Activated naive CD4-positive, alpha-beta T cell treated with Interleukin-2 at 50 U/mL for 16 hours (primary cell): ENCODE results near the gene TRIM52.

Experiments used
- DNase-seq: peaks from one replicate; pipeline ENCODE4 v3.0.0-alpha.2; 2020

TRIM52 gene

DNA sequence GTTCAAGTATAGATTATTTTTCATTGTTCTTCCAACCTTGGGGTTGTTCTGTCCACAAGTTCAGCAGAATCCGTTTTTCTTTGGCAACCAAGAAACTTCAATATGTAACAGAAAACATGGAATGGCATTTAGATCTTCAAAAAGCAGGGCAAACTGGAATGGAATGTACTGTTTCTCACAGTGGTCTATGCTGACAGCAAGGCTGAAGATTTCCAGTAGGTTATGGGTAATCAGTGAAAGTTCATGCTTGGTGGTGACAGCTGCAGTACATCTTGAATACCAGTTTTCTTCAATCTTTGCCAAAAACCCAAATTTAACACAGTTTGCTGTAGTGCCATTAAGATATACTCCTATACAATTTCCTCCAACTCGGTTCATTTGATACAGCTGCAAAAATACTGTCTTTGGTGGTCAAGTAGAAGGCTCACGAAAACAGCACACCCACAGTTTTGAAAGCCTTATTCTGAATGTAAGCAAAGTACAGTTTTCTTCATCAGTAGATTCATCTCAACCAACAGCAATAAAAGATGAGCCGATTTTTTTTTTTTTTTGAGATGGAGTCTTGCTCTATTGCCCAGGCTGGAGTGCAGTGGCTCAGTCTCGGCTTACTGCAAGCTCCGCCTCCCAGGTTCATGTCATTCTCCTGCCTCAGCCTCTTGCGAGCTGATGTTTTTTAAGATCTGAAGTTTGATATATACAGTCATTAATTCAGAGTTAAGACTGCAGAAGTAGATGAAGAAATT is 4.9 kb downstream of the TRIM52 start:
- DNase-seq, result no peak

DNA sequence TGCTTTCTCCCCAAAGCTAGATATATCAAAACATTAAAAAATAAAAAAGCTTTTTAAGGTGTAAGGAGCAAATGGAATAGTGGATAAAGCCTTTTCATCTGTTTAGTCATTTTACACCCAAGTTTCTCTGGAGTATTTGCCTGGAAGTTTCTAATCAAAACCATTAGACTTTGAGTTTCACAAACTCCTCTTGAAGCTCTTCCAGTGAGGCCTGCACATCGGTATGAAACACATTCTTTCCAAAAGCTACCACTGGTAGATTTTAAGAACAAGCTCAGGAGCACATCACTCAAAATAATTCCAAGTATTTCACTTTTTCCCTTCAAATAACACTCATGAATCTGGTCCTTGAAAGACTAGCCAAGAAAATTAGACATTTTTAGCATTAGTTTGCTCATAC is 5.7 kb downstream of the TRIM52 start:
- no peak for DNase-seq

DNA sequence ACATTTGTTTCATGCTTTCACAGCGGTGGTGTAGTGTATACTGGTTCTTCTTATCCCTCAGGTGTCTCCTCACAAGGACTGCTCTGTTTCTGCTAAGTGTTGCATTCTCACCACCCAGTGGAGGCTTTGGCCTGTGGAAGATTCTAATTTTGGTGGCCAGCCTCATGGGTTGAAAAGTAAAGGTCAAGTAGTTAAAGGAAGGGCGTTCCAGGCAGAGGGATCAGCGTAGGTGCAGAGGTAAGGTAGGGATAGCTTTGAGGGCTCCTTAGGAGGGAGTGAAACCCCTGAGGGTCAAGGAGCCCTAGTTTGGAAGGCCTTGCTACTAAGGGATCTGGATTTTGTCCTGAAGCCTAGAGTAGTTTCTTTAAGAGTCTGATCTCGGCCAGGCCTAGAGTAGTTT is 12.7 kb downstream of the TRIM52 start:
- DNase-seq, result no peak

DNA sequence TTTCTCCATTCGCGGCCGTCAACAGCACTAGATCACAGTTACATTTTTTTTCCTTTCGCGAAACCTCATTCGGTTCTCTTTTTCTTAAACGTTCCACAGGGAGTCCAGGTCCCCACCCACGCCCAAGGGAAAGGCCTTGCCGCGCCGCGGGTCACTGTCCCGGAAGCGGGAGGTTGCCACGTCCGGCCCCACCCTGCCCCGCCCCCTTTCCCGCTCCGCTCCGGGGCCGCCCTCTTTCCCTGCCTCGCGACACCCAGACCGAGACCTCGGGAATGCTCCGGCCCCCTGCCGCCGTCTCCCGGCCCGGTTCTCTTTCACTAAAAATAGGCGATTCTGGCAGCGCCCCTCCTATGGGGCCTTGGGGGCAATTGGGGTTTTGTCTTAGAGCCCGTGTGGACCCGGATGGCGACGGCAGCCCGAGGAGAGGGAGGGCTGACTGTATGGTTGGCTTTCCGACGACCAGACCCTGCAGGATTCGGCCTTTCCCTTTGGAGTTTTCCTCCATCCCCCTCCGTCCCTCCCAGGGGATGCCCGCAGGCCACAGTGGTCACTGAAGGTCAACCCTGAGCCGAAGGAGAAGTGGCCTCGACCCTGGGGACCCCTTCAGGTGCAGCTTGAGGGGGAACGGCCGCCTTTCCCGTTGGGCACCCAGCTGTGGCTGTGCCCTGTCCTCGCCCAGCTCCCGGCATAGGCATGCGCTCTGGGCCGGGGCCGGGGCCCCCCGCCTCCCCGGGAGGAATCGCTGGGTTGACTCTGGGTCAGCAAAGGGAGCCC is 14.5 kb downstream of the TRIM52 start:
- DNase-seq, result peak; percentile 80

DNA sequence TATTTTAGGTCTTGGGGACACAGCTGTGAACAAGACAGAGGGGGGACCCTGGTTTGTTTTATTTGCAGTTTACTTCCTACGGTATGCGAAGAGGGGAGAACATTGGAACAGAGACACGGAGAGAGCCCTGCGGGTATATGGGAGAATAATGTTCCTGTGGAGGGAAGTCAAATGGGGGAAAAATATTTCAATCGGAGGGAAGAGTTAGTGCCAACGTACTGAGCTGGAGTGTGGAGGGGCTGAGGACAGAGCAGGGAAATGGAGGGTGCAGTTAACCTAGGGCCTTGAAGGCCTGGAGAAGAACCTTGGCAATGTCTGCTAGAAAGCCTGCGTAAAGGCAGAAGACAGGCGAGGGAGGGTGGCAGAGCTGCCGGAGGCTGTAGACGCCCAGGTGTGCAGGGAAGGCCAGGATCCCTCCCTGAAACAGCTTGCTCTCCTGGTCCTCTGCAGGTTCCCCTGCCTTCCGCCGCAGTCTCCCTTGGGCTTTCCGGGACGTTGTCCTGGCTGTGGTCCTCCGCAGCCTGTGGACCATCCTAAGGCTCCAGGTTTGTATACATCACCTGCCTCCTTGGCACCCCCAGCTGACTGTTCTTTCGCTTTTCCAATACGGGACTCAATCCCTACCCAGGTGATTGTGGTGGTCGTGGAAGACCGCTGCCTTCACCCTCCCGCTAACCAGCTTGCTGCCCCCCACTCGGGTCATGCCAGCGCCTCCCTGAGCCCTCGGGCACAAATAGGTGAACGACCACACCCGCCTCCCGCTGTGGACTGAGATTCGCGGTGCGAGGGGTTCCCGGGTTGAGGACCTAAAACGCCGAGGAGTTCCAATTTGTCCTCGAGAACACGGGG is 15.3 kb downstream of the TRIM52 start:
- no peak for DNase-seq

GRCh38 chr5:181243564-181244343 is 17.2 kb downstream of the TRIM52 start, which contains the start of gene RACK1:
Gene RACK1, minus strand, starts transcription at chr5:181243906. Its CDS starts 106 bp downstream, at chr5:181243800.
- DNase-seq, result peak; percentile 91

DNA sequence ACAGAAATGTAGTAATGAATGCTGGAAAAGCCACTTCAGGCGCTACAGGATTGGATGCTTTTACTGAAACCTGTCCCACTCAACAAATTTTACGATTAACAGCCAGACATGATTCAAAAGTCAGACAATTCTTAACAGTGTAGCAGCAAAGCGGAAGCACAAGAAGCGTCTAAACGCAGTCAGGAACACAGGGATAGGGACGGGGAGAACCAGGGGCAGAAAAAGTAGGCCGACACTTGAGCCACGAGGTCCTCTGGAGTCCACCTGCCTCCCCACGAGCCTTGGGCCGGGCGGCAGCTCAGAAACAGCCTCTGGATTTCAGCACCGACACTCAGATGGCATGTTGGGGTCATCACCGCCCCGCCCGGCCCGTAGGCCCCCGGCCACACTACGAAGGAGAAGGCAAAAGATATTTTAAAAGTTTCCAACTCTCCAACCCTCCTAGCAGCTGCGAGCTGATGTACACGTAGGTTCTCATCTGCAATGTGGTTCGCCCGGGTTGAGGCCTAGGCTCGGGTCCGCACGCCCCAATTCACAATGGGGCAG is 17.9 kb downstream of the TRIM52 start:
- no peak for DNase-seq

- DNase-seq, result no peak
These were observed 18.9 kb downstream of the TRIM52 start for GRCh38 chr5:181242031-181242451.

DNA sequence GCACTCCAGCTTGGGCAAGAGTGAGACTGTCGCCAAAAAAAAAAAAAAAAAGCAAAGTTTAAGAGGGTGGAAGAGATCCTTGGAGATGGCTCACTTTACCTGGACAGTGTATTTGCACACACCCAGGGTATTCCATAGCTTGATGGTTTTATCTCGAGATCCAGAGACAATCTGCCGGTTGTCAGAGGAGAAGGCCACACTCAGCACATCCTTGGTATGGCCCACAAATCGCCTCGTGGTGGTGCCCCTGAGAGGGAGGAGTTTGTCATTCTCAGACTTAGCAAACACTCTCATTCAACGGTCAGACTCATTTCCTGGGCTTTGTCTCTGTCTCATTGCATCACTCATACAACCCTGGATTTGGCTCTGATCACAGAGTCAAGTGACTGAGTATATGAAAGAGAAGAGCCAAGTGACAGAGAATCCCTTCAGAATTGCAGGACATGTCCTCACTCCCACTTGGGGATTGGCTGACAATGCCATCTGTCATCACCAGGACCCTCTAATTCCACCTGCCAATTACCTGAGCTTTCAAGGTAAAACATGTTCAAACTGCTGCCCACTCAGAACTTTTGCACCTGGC is 19.5 kb downstream of the TRIM52 start:
- peak; percentile 70 for DNase-seq

- no peak for DNase-seq
These were observed 21.8 kb downstream of the TRIM52 start for GRCh38 chr5:181239062-181239663.

GRCh38 chr5:181237729-181238385 is 23.1 kb downstream of the TRIM52 start:
- DNase-seq, result no peak

- no peak for DNase-seq
These were observed 23.8 kb downstream of the TRIM52 start for GRCh38 chr5:181236954-181237641.

GRCh38 chr5:181236471-181236870 is 24.5 kb downstream of the TRIM52 start:
- no peak for DNase-seq

DNA sequence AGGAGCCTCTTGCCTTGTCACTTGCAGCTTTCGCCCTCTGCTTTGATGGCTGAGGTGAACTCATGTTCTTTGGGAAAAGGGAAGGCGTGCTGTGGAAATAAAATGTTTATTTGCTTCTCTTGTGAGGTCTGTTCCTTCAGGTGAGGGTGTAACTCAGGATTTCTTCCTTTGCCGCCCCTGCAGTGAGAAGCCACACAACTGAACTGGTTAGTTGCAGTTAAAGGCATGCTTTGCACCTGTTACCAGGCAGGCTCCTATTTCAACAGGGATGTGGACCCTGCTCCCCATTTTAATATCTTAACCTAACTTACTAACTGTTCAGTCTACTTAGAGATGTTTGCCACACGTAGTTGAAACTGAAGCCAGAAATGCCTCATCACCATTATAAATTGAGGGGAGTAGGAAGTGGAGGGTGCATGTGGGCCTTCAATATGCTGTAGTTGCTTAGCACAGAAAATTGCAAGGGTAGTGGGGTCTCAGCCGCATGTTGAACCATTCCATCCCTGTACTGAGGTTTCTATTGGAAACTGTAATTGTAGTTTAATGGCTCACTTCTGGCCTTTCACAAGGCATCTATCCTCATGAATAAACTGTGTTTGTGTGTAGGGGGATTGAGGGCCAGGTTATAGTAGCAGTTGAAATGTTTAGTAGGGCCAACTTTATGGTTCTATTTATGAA is 25.1 kb downstream of the TRIM52 start:
- DNase-seq, result no peak

- no peak for DNase-seq
These were observed 25.6 kb downstream of the TRIM52 start for GRCh38 chr5:181235323-181235688.

GRCh38 chr5:181234455-181235306 is 26.3 kb downstream of the TRIM52 start:
- no peak for DNase-seq

GRCh38 chr5:181233801-181234454 is 27.0 kb downstream of the TRIM52 start:
- no peak for DNase-seq
